T-cell (primary cell): Measurements from ENCODE around the gene ADAMTS14. TPM values are rescaled to one million over a fixed set of nuclear protein-coding genes. Genes with fewer than 3 reads are reported as not detected.

Experiments used
- ATAC-seq, 4 experiments: fragments of 200-7000 bp in 3 of 4; fragments of 150-1000 bp in 1 of 4; cut with Tn5 transposase; replicated peaks in 1 of 4; 1 replicate in 3 of 4; 2 replicates in 1 of 4; pipeline ENCODE4 v1.10.0; 2021; ENCODE audit warnings: moderate library complexity in 3 of 4, mild to moderate bottlenecking in 2 of 4, moderate number of reproducible peaks in 1 of 4
- CTCF ChIA-PET, 2 donors: fragments of 300-600 bp; sonication (Branson Sonifier 250); formaldehyde crosslinking; loops; one replicate each; lab custom pipeline; 2022; ENCODE audit warnings: antibody characterized with exemption in 2 of 2; lab: Charles Lee
- POLR2A ChIA-PET, 2 donors: fragments of 300-600 bp; sonication (Branson Sonifier 250); formaldehyde crosslinking; loops; one replicate each; lab custom pipeline; 2022; ENCODE audit warnings: antibody characterized with exemption in 2 of 2; lab: Charles Lee
- DNase-seq, 35 experiments: peaks; one replicate each; pipeline versions ENCODE4 v3.0.0 to v3.0.0-alpha.2; 2013 to 2023
- H3K27ac ChIP-seq: one replicate; pipeline ENCODE4 v1.5.1; 2013; ENCODE audit warnings: low read length
- H3K27me3 ChIP-seq, 2 experiments: replicated peaks in 1 of 2; 1 replicate in 1 of 2; 2 replicates in 1 of 2; pipeline versions ENCODE4 v1.6.1 to v1.7.0; 2013; ENCODE audit warnings: low read length in 1 of 2, mixed read lengths in 1 of 2; ENCODE audit not compliant: control insufficient read depth in 2 of 2, insufficient read depth in 2 of 2; ENCODE audit errors: extremely low read depth in 1 of 2
- H3K36me3 ChIP-seq, 2 donors: 1 replicate in 1 of 2; 2 replicates in 1 of 2; pipeline versions ENCODE4 v1.6.1 to v1.7.0; 2013; ENCODE audit warnings: low read length in 1 of 2; ENCODE audit not compliant: control insufficient read depth in 2 of 2, insufficient read depth in 1 of 2; ENCODE audit errors: extremely low read depth in 1 of 2
- H3K4me1 ChIP-seq, 2 experiments: 1 replicate in 1 of 2; 2 replicates in 1 of 2; pipeline versions ENCODE4 v1.6.1 to v1.7.0; 2013; ENCODE audit warnings: low read length in 2 of 2, mixed read lengths in 1 of 2; ENCODE audit not compliant: insufficient read depth in 2 of 2, control insufficient read depth in 1 of 2; ENCODE audit errors: extremely low read depth in 1 of 2
- H3K4me3 ChIP-seq, 2 donors: 1 replicate in 1 of 2; 2 replicates in 1 of 2; pipeline versions ENCODE4 v1.5.1 to v1.7.0; 2013; ENCODE audit warnings: mild to moderate bottlenecking in 2 of 2, low read length in 1 of 2, moderate library complexity in 1 of 2; ENCODE audit not compliant: control insufficient read depth in 1 of 2; ENCODE audit errors: extremely low read depth in 1 of 2
- H3K9me3 ChIP-seq: 2 replicates; pipeline ENCODE4 v1.7.0; 2013
- H3K27ac Mint-ChIP-seq, 2 donors: one replicate each; pipeline ENCODE4 v1.8.0; 2020 to 2021; ENCODE audit warnings: mild to moderate bottlenecking in 2 of 2, mixed read lengths in 2 of 2
- H3K27me3 Mint-ChIP-seq, 2 donors: one replicate each; pipeline ENCODE4 v1.8.0; 2021 to 2022; ENCODE audit warnings: mixed read lengths in 2 of 2
- H3K36me3 Mint-ChIP-seq: one replicate; pipeline ENCODE4 v1.8.0; 2021; ENCODE audit warnings: mixed read lengths
- H3K4me1 Mint-ChIP-seq, 3 donors: one replicate each; pipeline ENCODE4 v1.8.0; 2020 to 2022; ENCODE audit warnings: mixed read lengths in 3 of 3, mild to moderate bottlenecking in 1 of 3
- H3K4me3 Mint-ChIP-seq, 3 donors: one replicate each; pipeline ENCODE4 v1.8.0; 2020 to 2022; ENCODE audit warnings: mild to moderate bottlenecking in 3 of 3, mixed read lengths in 3 of 3, moderate library complexity in 3 of 3
- H3K9me3 Mint-ChIP-seq, 3 donors: one replicate each; pipeline ENCODE4 v1.8.0; 2020 to 2022; ENCODE audit warnings: mixed read lengths in 3 of 3
- WGBS: methylation state at CpG from one replicate; pipeline ENCODE4 v1.1.5; 2013; ENCODE audit warnings: missing lambda C conversion rate; ENCODE audit not compliant: insufficient coverage; 5-methylcytosine and 5-hydroxymethylcytosine counted together
- total RNA-seq, 35 experiments: library from RNA in 6 of 35; stranded (reverse) in 6 of 35; fragments of 120-200 nt in 1 of 35; gene quantifications; one replicate each; pipeline versions ENCODE4 v1.2.1 to v1.2.4 and lab custom pipeline; 2013 to 2026

ADAMTS14 gene
- total RNA-seq, 5 donors from 2014 or later (not counting 1 experiment from before 2014, with no cell fraction given) = 0.09 to 0.13 (median 0.10) TPM; not detected in 1

DNA sequence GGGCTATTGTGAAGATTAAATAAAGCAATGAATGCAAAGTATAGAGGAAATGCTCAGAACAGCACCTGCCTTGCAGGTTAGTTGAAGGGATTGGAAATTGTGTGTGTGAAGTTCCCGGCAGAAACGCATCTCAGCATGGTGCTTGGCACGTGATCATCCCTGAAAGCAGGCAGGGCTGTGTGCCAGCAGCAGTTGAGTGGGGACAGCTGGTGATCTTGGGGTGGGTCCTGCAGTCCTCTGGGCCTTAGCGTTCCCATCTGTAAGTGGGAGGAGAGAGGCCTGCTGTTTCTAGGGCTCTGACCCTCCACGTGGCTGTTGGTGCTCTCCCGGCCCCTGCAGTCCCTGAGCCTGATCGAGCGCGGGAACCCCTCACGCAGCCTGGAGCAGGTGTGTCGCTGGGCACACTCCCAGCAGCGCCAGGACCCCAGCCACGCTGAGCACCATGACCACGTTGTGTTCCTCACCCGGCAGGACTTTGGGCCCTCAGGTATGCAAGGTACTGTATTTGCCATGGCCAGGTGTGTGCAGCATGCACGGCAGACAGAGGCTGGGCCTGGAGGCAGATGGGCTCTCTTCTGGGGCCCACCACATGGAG lies 57.6 kb downstream of the ADAMTS14 start:
- WGBS = 91% methylated on average over 16 of the region's 16 CpGs
- ATAC-seq = no peak
- no peak overlapping the region for H3K4me3 ChIP-seq
- H3K27me3 Mint-ChIP-seq = peaks cover 0 to 2% of the 10 kb centered on the region in 2 donors
- no peaks in the 10 kb centered on the region for H3K27me3 ChIP-seq
- DNase-seq = no peak
- POLR2A ChIA-PET = no interaction called here
- no peak overlapping the region for H3K4me3 Mint-ChIP-seq
- H3K27ac Mint-ChIP-seq = no peak overlapping the region
- H3K36me3 Mint-ChIP-seq = no peaks in the 10 kb centered on the region
- H3K36me3 ChIP-seq = no peaks in the 10 kb centered on the region
- H3K27ac ChIP-seq = no peak overlapping the region
- no peaks in the 10 kb centered on the region for H3K9me3 ChIP-seq
- no peaks in the 10 kb centered on the region for H3K4me1 ChIP-seq
- no peaks in the 10 kb centered on the region for H3K9me3 Mint-ChIP-seq
- no peaks in the 10 kb centered on the region for H3K4me1 Mint-ChIP-seq
- CTCF ChIA-PET = no interaction called here

DNA sequence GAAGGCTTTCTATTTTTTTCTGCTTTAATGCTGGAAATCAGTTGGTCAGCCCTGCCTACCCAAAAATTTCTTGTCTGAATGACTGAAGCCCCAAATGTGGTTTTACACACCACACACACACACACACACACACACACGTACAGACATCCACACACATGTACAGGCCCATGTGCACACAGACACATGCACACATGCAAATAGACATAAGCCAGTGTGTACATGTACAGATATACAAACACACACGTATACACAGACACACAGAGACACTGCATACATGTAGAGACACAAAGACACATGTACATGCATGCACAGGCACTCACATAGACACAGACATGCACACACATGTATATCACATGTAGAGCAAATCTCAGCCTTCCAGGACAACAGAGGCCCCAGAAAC lies 58.6 kb downstream of the ADAMTS14 start:
- no peak for DNase-seq
- POLR2A ChIA-PET = no interaction called here
- H3K27me3 ChIP-seq = no peaks in the 10 kb centered on the region
- H3K9me3 ChIP-seq = no peaks in the 10 kb centered on the region
- WGBS = 60% methylated on average over 2 of the region's 2 CpGs
- Mint-ChIP-seq H3K4me1 (no peaks in the 10 kb centered on the region), H3K27ac (no peak overlapping the region), H3K27me3 (no peaks in the 10 kb centered on the region), H3K9me3 (no peaks in the 10 kb centered on the region), H3K36me3 (no peaks in the 10 kb centered on the region), H3K4me3 (no peak overlapping the region)
- H3K4me3 ChIP-seq = no peak overlapping the region
- H3K36me3 ChIP-seq = no peaks in the 10 kb centered on the region
- no peak for ATAC-seq
- H3K4me1 ChIP-seq = no peaks in the 10 kb centered on the region
- CTCF ChIA-PET = no interaction called here
- no peak overlapping the region for H3K27ac ChIP-seq

DNA sequence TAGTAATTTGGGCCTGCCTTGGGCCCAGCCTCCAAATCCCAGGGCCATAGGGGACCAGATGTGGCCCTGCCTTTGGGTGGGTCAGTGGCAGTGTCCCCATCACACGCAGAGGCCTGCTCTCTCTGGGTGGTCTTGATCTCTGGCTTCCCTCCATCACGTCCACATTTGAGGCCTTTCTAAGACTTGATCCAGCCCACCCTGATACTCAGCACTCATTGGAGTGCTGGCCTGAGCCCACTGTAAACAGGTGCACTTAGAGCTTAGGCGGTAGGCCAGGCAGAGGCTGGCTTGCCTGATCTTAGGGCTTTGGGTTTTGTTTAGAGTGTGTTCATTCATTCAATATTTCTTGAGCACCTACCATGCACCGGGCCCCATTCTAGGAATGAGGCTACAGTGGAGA lies 60.3 kb downstream of the ADAMTS14 start:
- no peak overlapping the region for H3K4me3 Mint-ChIP-seq
- no peak for DNase-seq
- ChIA-PET CTCF (no interaction called here), POLR2A (interaction anchor here in 1 of 2 donors (0.7 kb wide), 1 partner anchor 69 kb away, joined by 3 read pairs; no protein-coding TSS in a partner anchor)
- Histone ChIP-seq H3K9me3 (no peaks in the 10 kb centered on the region), H3K27me3 (peaks cover 0 to 2% of the 10 kb centered on the region in 2 experiments), H3K27ac (no peak overlapping the region), H3K4me1 (no peaks in the 10 kb centered on the region), H3K4me3 (no peak overlapping the region), H3K36me3 (no peaks in the 10 kb centered on the region)
- no peak for ATAC-seq
- H3K27me3 Mint-ChIP-seq = no peaks in the 10 kb centered on the region
- no peaks in the 10 kb centered on the region for H3K4me1 Mint-ChIP-seq
- 100% methylated on average over 1 of the region's 4 CpGs for WGBS
- H3K9me3 Mint-ChIP-seq = no peaks in the 10 kb centered on the region
- H3K27ac Mint-ChIP-seq = no peak overlapping the region
- no peaks in the 10 kb centered on the region for H3K36me3 Mint-ChIP-seq

DNA sequence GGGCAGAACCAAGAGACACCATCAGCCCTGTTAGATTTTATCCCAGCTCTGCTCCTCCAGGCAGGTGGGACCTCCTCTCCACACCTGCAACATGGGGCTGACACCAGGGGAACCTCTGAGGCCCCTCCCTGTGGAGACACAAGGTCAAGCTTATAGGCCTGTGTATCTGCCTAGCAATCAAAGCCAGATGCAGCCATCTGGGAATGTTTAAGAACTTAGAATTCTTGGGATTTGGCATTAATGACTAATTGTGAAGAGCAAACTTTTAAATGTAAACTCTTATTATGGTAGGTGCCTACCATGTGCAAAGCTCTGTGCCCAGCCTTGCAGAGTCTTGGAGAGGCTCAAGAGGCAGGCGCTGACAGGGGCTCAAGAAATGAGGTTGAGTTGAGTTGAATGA lies 60.7 kb downstream of the ADAMTS14 start:
- Histone ChIP-seq H3K9me3 (no peaks in the 10 kb centered on the region), H3K36me3 (no peaks in the 10 kb centered on the region), H3K27me3 (peaks cover 0 to 2% of the 10 kb centered on the region in 2 experiments), H3K4me1 (no peaks in the 10 kb centered on the region), H3K4me3 (no peak overlapping the region), H3K27ac (no peak overlapping the region)
- Mint-ChIP-seq H3K27ac (no peak overlapping the region), H3K27me3 (no peaks in the 10 kb centered on the region), H3K4me1 (no peaks in the 10 kb centered on the region), H3K9me3 (no peaks in the 10 kb centered on the region), H3K36me3 (no peaks in the 10 kb centered on the region), H3K4me3 (no peak overlapping the region)
- 92% methylated on average over 1 of the region's 1 CpG for WGBS
- ChIA-PET CTCF (no interaction called here), POLR2A (interaction anchor here in 1 of 2 donors (0.7 kb wide), 1 partner anchor 69 kb away, joined by 3 read pairs; no protein-coding TSS in a partner anchor)
- ATAC-seq = no peak
- DNase-seq = no peak

DNA sequence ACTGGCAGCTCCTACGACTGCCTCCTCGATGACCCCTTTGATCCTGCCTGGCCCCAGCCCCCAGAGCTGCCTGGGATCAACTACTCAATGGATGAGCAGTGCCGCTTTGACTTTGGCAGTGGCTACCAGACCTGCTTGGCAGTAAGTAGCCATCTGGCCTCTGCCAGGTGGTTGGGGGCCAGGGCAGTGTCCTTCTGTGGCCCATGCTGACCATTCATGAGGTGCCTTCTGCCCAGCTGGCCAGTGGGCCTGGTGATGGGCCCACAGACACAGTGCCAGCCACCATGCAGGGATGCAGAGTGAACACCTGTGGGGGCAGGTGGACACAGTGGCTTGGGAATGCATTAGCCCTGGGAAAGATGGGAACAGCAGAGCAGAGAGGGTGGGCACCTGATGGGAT lies 62.9 kb downstream of the ADAMTS14 start:
- H3K4me1 ChIP-seq = no peaks in the 10 kb centered on the region
- H3K27ac ChIP-seq = no peak overlapping the region
- Mint-ChIP-seq H3K27ac (no peak overlapping the region), H3K4me3 (no peak overlapping the region), H3K9me3 (no peaks in the 10 kb centered on the region), H3K36me3 (no peaks in the 10 kb centered on the region), H3K4me1 (no peaks in the 10 kb centered on the region), H3K27me3 (no peaks in the 10 kb centered on the region)
- no peak for ATAC-seq
- H3K36me3 ChIP-seq = no peaks in the 10 kb centered on the region
- 75% methylated on average over 3 of the region's 3 CpGs for WGBS
- no peaks in the 10 kb centered on the region for H3K9me3 ChIP-seq
- H3K27me3 ChIP-seq = peaks cover 0 to 2% of the 10 kb centered on the region in 2 experiments
- no peak overlapping the region for H3K4me3 ChIP-seq
- no peak for DNase-seq
- ChIA-PET POLR2A (no interaction called here), CTCF (no interaction called here)

DNA sequence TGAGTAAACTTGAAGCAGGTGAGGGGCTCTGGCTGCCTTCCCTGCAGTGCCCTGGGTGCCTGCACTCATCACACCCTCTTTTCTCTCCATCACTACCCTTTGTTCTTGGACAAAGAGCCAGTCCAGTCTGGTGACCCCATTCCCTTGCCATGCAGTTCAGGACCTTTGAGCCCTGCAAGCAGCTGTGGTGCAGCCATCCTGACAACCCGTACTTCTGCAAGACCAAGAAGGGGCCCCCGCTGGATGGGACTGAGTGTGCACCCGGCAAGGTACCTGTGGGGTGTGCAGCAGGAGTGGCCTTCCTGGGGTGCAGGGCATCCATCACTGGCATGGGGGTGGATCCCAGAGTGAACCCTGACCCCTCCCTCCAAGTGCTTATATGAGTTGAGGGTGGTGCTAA lies 64.2 kb downstream of the ADAMTS14 start:
- WGBS = 94% methylated on average over 3 of the region's 3 CpGs
- no peaks in the 10 kb centered on the region for H3K9me3 ChIP-seq
- no peaks in the 10 kb centered on the region for H3K4me1 ChIP-seq
- no peak overlapping the region for H3K27ac ChIP-seq
- H3K9me3 Mint-ChIP-seq = no peaks in the 10 kb centered on the region
- H3K4me1 Mint-ChIP-seq = no peaks in the 10 kb centered on the region
- no peak overlapping the region for H3K4me3 ChIP-seq
- no peak overlapping the region for H3K4me3 Mint-ChIP-seq
- H3K27ac Mint-ChIP-seq = no peak overlapping the region
- no peak for DNase-seq
- H3K36me3 Mint-ChIP-seq = no peaks in the 10 kb centered on the region
- no peaks in the 10 kb centered on the region for H3K27me3 Mint-ChIP-seq
- no peak for ATAC-seq
- POLR2A ChIA-PET = no interaction called here
- H3K27me3 ChIP-seq = peaks cover 0 to 2% of the 10 kb centered on the region in 2 experiments
- no peaks in the 10 kb centered on the region for H3K36me3 ChIP-seq
- CTCF ChIA-PET = no interaction called here
